Medulla oblongata (tissue), 1 donor: ENCODE data around the gene GRIA1.

Experiments used
- DNase-seq: peaks from one replicate; pipeline ENCODE4 v3.0.0-alpha.2; 2015; ENCODE audit errors: extremely low spot score

GRIA1 gene

DNA sequence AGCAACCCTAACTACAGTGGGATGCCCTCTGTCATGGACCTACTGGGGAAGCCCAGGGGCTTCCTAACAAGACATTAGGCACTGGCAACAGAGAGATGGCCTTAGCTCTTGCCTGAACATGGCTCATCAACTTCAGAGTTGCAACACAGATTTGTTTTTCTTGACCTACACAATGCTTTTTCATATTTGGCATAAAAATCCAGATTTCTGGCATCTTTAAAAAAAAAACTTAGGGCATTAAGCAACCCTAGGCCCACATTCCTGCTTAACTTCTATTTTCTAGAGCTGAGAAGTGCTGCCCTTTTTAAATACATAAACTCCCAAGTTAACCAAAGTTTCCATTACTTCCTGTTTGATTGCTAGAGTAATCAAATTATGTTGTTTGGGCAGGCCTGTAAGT, 8.0 kb downstream of the GRIA1 start:
- no peak for DNase-seq

DNA sequence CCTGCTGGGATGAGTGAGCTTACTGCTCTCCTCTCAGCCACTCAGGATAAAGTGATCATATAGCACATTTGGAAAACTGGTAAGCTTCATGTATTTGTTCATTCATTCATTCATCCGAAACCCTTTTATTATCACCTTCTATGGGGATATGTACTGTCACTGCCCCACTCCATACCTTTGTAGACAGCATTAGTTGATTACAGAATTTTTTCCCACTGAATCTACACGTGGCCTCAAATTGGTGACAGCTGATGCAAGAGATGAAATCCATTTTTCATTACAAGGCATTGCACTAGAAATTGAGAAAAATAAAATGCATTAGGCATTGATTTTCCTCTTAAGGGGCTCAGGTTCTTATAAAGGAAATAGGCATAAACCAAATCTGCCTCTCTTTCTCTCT, 9.7 kb downstream of the GRIA1 start:
- DNase-seq: no peak

DNA sequence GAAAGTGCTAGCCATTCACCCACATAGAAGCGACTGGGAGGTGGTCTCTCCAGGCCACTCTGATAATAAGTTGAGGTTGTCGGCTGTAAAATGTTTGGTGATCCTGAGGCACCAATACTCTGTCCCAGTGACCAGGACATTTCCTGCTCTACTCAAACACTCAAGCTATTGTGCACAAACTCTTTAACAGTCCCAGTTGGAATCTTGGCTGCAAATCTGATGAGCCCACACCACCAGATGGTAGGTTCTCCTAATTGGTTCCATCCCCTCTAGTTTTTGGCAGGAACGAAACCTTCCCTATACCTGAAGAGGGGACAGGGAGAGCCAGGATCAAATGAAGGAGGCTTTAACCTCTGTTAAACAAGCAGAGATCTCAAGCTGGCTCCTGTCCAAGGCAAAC, 14.3 kb downstream of the GRIA1 start:
- no peak for DNase-seq

DNA sequence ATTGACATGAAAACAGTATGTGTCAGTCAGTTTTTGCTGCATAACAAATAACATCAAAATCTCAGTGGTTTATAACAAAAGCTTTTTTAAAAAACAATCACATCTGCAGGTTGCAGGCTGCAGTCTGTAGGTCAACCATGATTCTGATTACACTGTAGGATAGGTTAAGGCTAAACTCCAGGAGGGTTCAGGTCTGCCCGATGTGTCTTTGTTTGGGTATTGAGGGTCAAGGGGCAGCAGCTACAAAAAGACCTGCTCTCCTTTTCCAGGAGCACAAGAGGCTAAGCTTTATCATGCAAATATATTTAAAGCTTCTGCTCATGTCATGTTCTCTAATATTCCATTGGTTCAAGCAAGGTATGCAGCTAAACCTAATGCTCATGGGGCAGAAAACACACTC, 18.2 kb downstream of the GRIA1 start:
- no peak for DNase-seq

DNA sequence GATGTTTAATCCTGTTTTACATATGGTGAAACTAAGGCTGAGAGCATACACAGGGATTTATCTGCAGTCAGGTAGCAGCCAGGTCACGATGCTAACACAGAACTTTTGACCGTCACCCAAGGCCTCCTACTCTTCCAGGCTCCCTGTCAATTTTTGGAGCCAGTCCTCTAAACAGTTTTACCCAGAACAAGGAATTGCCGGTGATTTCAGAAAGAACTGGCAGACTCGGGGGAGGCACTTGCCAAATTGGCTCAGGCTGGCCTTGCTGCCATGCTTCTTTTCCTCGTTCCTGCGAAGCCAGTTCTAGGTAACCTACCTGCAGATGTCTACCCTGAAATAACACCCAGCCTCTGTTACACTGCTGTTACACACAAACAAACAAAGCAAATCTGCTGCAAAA, 21.2 kb downstream of the GRIA1 start:
- no peak for DNase-seq

DNA sequence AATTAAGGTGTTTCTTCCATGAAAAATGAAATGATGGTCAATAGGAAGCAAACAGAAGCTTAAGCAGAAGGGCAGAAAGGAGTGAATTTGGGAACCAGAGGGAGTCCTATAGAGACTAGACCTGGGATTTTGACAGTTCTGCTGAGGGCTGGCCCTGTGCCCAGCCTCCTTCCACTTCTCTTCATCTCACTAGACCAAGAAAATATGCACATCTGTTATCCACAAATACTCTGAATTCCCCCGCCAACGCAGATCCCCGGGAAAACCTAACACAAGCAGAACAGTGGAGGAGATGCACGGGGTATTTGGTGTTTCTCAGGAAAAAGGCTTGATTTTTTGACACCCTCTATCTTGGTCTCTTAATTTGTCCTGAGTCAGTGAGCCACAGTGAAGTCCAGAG, 22.7 kb downstream of the GRIA1 start:
- no peak for DNase-seq

DNA sequence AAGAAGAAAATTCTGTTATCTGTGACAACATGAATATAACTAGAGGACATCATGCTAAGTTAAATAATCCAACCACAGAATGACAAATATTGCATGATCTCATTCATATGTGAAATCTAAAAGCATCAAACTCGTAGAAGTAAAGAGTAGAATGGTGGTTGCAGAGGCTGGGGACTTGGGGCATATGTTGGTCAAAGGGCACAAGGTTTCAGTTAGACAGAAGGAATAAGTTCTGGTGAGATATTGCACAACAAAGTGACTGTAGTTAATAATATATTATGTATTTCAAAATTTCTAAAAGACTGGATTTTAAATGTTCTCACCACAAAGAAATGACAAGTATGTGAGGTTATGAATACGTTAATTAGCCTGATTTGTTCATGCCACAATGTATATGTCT, 24.8 kb downstream of the GRIA1 start:
- DNase-seq: no peak

DNA sequence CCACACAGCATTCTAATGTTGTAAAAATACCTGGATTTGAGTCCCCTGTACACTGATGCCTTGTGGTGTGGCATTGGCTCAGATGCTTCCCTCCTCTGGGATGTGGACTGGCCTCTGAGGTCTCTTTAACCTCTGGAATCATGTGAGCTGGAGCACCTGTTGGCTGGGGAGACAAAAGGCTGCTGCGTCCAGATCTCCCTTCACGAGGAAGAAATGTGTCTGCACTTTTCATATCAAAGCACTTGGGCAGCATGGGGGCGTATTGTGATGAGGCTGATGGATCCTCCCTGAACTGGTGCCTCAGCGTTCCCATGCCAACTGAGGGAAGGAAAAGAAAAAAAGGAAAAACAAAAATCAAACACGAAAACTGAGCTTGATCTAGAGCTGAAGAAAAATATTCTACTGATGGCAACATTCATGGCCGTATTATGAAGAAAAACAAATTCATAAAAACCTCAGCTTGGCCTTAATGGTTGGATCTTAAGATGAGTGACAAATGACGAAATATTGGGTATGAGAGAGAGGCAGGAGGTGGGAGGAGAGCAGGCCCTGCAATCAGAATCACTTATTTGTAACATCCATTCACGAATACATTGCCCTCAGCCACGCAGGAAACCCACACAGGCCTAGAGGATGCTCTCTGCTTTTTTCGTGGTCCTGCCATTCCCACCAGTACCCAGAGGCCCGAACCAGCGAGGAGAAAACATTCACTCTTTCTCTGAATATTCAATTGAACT, 26.2 kb downstream of the GRIA1 start:
- no peak for DNase-seq

DNA sequence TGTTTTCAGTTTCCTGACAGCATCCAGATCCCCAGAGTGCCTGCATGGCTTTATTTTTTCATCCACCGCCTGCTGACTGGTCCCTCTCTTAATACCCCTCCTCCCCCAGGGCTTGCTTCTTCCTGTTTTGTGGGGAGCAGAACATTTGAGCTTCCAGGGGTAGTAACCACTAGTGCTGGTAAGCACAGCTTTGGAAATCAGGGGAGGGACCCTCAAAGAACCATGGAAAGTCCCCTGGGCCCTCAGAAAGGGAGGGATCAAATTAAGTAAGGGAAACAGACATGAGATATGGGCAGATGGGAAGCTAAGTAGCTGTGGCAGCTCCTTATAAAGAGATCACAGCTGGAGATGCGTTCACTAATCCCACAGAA, 26.8 kb downstream of the GRIA1 start:
- no peak for DNase-seq

DNA sequence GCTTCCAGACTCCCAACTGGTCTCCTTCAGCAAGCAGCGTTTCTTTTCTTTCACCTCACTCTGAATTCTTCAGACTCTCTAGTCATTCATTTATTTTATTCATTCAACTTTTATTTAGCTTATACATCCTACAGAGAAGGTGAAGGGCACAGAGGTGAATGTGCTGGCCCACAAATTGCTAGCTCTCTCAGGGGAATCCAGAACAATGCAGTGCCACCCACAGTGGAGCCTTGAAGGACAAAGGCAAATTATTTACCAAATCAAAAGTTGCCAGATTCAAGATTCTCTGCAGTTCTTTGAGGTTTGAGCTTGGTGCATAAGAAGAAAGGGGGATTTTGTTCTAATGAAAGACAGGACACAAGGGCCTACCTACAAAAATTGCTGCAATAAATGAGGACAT, 29.7 kb downstream of the GRIA1 start:
- no peak for DNase-seq

DNA sequence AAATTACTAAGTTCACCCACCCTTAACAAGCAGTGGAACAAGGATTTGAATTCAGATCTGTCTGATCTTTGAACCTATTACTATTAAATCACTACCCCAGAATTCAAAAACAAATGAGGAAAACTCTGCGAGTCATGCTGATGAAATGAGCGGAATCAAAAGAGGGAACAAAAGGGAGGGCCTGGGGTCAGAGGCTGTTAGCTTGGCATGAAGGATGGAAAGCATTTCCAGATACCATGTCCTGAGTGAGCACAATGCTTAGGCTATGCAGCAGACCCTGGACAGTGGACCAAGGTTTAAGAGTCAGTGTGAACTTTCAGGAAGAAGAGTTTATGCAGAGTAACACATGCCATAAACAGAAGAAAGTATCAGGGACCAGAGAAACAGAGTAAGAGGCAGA, 30.5 kb downstream of the GRIA1 start:
- no peak for DNase-seq

DNA sequence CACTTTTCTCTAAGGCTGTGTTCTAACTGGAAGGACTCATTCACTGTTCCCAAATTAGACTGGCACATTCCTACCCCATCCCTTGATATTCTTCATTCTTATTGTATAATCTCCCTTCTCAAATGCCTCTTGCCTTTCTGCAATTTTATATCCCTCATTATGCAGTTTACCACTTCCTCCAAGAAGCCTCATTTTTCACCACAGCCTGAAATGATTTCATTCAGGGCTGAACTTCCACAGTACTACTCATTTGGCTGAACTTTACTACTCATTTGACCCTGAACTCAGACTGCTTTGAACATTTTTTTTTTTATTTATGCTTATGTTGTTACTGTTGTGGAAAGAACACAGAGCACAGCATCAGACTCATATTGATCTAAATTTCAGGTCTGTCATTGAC, 32.7 kb downstream of the GRIA1 start:
- DNase-seq: no peak

DNA sequence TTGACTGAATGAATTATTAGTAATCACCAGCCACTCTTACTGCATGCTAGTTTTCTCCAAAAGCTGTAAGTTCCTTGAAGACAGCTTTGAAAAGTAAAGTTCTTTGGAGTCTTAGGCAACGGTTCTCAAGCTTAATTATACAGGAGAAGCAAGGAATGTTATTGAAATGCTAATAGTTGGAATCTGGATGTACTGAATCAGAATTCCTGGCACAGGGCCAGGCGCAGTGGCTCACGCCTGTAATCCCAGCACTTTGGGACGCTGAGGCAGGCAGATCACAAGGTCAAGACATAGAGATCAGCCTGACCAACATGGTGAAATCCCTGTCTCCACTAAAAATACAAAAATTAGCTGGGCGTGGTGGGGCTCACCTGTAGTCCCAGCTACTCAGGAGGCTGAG, 33.4 kb downstream of the GRIA1 start:
- DNase-seq: no peak

DNA sequence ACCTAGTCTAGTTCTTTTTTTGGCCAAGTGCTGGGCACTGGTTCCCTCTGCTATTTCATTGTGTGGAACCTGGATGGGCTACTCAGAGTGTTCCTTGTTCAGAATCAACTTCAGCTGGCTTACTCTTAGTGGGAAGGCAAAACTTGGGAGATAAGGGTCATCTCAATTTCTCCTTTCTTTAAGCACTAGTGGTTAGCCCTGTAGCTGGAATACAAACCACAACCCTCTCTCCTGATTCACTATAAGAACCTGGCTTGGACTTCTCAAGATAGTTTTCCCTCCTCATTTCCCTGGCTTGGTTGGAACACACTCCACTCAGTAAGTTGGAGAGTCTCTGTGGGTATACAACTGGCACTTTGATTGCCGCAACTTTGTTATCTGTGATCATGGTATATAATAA, 35.1 kb downstream of the GRIA1 start:
- no peak for DNase-seq

DNA sequence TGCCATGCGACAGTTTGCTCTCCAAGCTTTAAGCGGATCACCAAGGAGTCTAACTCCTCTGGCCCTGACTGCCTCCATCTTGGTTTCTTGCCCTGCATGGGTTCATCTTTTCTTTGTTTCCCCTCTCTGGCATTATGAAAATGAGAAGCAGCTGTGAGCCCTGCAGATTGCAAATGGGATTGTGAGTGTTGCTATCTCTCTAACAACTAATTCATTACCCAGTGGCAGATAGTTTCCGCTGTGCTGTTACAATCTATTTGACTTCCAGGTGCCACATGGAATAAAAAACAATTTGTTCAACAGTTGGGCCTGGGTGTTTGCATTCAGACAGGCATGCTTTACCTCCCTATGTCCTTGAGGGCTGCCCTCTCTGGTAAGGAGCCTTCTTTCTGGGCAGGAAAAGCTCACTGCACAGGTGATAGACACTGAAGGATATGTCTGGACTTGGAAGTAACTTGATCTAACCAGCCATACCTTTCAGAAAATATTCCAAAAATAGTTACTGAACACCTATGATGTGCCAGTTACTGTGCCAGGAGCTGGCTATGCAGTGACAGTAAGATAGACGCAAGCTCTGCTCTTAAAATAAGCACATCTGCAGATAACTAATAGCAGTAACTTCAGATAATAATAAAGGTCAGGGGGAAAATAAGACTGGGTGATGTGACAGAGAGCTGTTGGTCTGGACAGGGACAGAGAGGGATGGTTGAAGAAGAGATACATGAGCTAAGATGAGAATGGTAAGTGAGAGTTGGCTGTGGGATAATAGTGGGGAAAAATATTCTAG, 40.1 kb downstream of the GRIA1 start:
- DNase-seq: no peak

DNA sequence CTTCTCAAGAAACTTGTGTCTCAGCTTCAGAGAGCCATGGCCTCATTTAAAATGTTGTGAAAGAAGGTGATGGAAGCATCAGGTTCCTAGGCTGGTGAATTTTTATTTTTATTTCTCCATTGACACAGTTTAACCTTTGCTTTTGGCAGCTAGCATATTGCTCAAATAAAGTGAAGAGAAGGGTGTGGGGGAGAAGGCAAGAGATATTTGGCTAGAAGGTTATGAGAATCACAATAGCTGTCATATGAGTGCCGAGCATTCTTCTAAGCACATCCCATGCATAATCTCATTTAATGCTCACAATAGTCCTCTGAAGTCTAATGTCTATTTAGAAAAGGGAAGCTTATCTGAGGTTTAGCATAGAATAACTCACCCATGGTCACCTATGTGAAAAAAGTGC, 43.1 kb downstream of the GRIA1 start:
- DNase-seq: no peak

DNA sequence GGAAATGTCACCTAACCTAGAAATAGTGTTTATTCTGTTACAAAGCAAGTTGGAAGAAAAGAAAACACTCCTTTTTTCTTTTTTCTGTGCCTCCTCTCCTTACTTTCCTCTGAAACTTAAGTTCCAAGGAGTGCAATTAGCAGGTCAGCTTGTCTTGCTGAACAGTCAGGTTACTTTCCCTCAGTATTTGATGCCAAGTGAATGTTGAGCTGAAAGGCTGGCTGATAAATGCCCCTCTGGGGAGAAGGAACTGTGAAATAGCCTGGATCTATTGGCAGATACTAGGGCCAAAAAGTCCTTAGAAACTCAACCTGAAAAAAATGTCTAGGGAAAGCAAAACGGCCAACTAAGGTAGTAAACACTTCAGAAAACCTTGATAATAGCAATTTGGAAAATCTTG, 43.6 kb downstream of the GRIA1 start:
- no peak for DNase-seq

DNA sequence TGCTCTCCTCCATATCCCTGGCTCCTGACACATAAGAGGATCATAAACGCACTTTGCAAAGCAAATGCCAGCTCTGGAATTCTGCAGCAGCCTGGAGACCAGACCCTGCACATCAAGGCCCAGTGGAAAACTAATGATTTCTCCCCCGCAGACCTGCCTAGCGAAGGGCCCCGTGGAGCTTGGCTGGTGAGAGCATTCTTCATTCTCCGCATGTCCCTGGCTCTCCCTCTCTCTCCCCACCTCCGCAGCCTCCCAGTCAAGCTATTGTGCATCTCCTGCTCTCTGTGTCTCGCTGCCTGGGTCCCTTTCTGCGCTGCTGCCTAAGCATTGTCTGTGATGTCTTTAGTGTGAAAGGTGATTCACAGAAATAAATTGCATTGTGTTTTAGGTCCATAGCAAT, 46.7 kb downstream of the GRIA1 start:
- no peak for DNase-seq

DNA sequence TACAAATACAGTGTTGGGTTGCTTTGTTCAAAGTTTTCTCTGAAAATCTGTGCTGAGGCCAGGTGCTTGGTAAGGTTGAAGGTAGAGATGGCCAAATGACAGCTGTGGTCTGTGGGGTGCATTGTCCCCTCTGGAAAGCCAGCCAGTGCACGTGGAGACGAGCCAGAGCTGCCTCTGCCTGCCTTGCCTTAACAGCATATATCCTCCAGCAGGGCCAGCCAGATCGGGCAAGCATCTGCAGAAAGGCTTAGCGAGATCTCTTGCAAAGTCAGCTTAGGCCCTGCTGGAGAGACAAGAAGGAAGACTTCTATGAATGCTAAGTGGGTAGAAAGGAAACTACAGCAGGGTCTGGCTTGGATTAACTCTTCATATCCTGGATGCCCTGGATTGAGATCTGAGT, 49.5 kb downstream of the GRIA1 start:
- DNase-seq: no peak

DNA sequence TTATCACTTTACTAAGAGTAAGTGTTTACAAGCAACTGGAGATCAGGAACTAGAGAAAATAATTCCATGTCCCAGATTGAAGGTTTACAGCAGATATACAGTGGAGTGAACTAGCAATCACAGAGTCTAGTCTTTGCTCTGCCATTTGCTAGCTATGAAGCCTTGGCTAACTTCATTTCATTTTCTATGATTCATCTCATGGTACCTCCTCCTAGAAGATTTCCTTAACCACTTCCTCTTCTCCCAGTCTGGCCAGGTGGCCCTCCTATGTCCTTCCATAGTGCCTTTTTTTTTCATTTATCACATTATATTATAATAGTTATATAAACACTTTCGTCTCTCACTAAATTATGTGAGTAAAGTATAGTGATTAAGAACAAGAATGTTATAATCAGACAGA, 52.1 kb downstream of the GRIA1 start:
- no peak for DNase-seq

DNA sequence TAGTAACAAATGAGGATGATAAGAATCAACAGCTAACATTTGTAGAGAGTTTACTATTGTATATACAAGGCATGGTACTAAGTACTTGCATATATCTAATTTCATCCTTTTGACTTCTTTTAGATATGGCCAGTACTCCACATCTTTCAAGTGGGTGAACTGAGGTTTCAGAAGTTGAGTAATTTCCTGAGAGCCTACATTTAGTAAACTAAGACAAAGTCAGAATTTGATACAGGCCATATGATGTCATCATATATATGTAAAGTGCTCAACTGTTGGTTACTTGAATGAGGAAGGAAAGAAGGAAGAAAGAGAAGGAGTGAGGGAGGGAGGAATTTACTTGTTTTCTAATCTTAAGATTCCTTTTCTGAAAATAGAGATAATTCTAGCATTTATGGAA, 52.8 kb downstream of the GRIA1 start:
- DNase-seq: no peak

DNA sequence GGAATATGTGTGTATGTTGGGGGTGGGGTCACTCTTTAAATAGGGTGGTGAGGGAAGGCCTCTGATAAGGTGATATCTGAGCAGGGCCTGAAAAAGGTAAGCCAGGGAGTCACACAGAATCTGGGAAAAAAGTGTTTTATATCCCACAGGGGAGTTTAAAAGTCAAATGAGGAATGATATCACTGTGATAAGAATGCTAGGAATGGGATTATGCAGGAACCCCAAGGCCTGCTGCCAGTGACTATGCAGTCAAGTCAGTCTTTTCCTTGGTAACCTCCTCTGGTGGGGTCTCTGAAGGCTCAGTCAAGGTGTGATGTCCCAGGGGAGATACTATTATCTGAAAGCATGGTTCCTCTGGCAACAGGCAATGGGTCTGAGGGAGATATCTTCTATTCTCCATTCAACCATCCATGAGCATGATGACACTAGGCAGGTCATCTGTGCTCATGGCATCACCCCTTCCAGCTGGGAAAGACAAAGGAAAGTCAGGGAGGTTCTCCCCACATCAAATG, 53.5 kb downstream of the GRIA1 start:
- DNase-seq: no peak

DNA sequence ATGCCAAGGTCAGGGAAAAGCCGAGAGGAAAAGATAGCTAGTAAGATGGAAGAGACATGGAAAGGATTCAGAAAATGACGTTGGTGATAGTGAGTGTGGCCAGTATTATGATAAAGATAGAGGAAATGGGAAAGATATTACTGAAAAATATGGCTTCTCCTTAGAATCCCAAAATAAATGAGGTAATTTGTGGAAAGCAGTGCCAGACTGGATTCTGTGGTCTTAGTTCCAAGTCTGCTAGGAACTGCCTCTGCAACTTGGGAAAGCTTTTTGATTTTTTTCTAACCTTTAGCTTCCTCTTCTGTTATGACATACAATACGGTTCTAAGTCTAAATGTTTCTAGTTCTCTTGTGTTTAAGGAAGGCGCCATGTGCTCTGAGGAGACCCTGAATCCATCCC, 54.2 kb downstream of the GRIA1 start:
- no peak for DNase-seq

DNA sequence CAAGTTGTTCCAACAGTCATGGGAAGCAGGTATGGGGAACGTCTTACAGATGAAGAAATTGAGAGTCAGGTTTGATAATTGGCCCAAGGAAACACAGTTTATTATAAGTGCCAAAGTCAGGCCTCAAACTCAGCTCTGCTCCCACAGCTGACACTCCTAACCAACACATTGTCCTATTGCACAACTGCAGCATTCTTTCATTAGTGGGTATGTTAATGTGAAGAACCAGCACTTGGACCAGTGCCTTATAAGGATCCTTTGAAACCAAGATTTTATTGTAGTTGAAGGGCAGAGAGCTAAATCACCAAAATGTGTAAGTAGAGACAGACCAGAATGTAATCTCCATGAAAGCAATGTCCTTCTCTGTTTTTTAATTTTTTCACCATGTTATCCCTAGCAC, 56.1 kb downstream of the GRIA1 start:
- DNase-seq: no peak
